Astrocyte (in vitro differentiated cells and primary cell): ENCODE measurements around the gene ZNF185.

ENCODE experiments used
- EZH2 ChIP-seq: IDR thresholded peaks from 2 replicates; pipeline ENCODE4 v1.6.1; 2012; ENCODE audit warnings: mild to moderate bottlenecking, low read length, inconsistent platforms; ENCODE audit not compliant: insufficient read depth
- TF ChIP-seq, protein P1 (sequence below): IDR thresholded peaks from 2 replicates; pipeline ENCODE4 v1.5.1; 2011; ENCODE audit warnings: low read depth, mild to moderate bottlenecking, inconsistent platforms, low read length, moderate library complexity; ENCODE audit not compliant: insufficient read depth

DNA sequence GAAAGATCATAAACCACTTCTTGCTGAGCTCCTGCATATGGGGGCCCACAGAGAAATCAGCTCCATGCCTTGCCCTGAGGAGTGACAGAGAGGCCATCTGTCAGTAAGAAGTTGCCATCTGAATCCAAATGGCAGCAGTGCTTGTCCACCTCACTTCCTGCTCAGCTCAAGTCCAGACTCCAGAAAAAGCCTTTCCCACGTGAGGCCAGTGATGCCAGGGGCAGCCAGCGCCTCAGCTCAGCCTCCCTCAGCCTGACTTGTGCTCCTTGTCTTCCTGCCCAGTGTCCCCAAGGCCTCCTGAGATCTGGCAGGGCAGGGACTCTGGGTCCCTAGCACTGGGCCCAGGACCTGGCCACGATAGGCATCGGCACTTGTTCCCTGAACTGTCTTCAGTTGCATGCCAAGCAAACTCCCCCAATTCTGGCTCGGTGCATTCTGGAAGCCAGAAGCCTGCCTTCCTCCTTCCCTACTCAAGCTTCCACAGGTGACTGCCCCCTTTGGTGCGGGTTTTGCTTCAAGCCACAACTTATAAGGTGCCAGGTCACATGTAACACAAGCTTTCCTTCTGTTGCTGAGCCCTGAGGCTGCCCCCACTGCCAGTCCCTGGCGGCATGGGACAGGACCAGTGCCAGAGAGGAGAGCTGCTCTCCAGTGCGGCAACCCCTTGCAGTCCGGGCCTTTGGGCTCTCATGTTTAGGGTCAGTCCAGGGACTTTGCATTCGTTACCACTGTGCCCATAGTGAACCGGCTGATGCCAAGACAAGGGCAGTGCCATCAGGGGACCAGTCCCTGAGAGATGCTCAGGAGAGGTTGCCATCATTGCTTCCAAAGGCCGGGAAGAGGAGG is 2.2 kb downstream of the ZNF185 start:
- TF ChIP-seq, protein P1, sequence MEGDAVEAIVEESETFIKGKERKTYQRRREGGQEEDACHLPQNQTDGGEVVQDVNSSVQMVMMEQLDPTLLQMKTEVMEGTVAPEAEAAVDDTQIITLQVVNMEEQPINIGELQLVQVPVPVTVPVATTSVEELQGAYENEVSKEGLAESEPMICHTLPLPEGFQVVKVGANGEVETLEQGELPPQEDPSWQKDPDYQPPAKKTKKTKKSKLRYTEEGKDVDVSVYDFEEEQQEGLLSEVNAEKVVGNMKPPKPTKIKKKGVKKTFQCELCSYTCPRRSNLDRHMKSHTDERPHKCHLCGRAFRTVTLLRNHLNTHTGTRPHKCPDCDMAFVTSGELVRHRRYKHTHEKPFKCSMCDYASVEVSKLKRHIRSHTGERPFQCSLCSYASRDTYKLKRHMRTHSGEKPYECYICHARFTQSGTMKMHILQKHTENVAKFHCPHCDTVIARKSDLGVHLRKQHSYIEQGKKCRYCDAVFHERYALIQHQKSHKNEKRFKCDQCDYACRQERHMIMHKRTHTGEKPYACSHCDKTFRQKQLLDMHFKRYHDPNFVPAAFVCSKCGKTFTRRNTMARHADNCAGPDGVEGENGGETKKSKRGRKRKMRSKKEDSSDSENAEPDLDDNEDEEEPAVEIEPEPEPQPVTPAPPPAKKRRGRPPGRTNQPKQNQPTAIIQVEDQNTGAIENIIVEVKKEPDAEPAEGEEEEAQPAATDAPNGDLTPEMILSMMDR: no peak
- no peak for TF ChIP-seq EZH2
